Measurements from ENCODE around the gene SLC9A8. TPM values are rescaled to one million over a fixed set of nuclear protein-coding genes. Genes with fewer than 3 reads are reported as not detected.

Gene SLC9A8
- total and polyA plus RNA-seq, 2 of the 8 experiments (the other 6 are each of a cell fraction or from before 2014, with no cell fraction given) = 3.2 to 6.2 TPM

- Histone ChIP-seq H4K20me1 (replicated peaks in 1 of 2; ENCODE audit: control insufficient read depth in 1 of 2, insufficient read depth in 2 of 2, low read length in 2 of 2) (peaks cover 3 to 6% of the 10 kb centered on the region in 2 experiments), H3K23ac (ENCODE audit: insufficient read length) (no peak overlapping the region), H2AFZ (ENCODE audit: low read length) (no peak overlapping the region), H3K4me1 (replicated peaks in 1 of 4; ENCODE audit: control insufficient read depth in 3 of 4, insufficient read depth in 4 of 4, low read length in 3 of 4) (peaks cover 0 to 19% (median 11%) of the 10 kb centered on the region in 4 experiments; a peak in 5 of 7 replicates), H3K9ac (replicated peaks in 1 of 4; ENCODE audit: extremely low read depth in 1 of 4, low read depth in 3 of 4, low read length in 3 of 4) (no peak overlapping the region), H3K79me1 (ENCODE audit: low read depth, low read length) (no peaks in the 10 kb centered on the region), H4K91ac (replicated peaks; ENCODE audit: insufficient read length, low read length) (peak overlapping the region; percentile 29), H3K4me3 (ENCODE audit: extremely low read depth in 1 of 4, insufficient read depth in 2 of 4, low read depth in 3 of 4, low read length in 4 of 4) (no peak overlapping the region), H3K79me2 (ENCODE audit: control insufficient read depth in 1 of 2, insufficient read depth in 2 of 2, low read length in 2 of 2) (no peaks in the 10 kb centered on the region), H2BK15ac (ENCODE audit: low read length) (no peak overlapping the region), H4K5ac (ENCODE audit: insufficient read length, low read depth, low read length) (no peak overlapping the region), H2BK5ac (ENCODE audit: low read depth, low read length) (peak overlapping the region; percentile 80), H3K56ac (replicated peaks; ENCODE audit: insufficient read length, low read depth, low read length) (no peak overlapping the region), H3K4me2 (ENCODE audit: insufficient read depth in 1 of 2, low read depth in 2 of 2, low read length in 2 of 2) (peak overlapping the region in 1 of 2 experiments; percentile 36; a peak in 1 of 4 replicates), H3K36me3 (ENCODE audit: control insufficient read depth in 2 of 4, insufficient read depth in 4 of 4, low read length in 3 of 4) (peaks cover 0 to 10% (median 0%) of the 10 kb centered on the region in 4 experiments; a peak in 2 of 8 replicates), H2BK120ac (replicated peaks; ENCODE audit: low read depth, low read length) (no peak overlapping the region), H3K27ac (ENCODE audit: low read depth, low read length) (no peak overlapping the region), H3K27me3 (replicated peaks in 1 of 4; ENCODE audit: control insufficient read depth in 3 of 4, extremely low read depth in 1 of 4, insufficient read depth in 3 of 4, low read length in 3 of 4) (no peaks in the 10 kb centered on the region), H3K9me3 (ENCODE audit: insufficient read depth in 2 of 2, low read depth in 1 of 2, low read length in 1 of 2) (no peaks in the 10 kb centered on the region), H3K18ac (ENCODE audit: extremely low read depth, low read length) (peak overlapping the region; percentile 27), H2BK20ac (ENCODE audit: low read length) (no peak overlapping the region), H3K4ac (replicated peaks; ENCODE audit: insufficient read length, low read depth, low read length) (no peak overlapping the region), H3K14ac (ENCODE audit: insufficient read length) (no peak overlapping the region), H2AK5ac (ENCODE audit: low read depth, low read length) (no peak overlapping the region), H2BK12ac (ENCODE audit: low read depth, low read length) (0 out of 2 replicates have a peak overlapping the region, but pooled peaks have one; percentile 60), H4K8ac (ENCODE audit: extremely low read depth, insufficient read depth, low read length) (no peak overlapping the region), H3K23me2 (ENCODE audit: low read depth, low read length) (peaks cover 1% of the 10 kb centered on the region; the same call in 1 of the 2 replicates)
- 44% methylated on average over 16 of the region's 18 CpGs; no CpG with 5 or more reads in 1 of the 2 experiments for WGBS, 2 experiments (ENCODE audit: extremely low coverage in 1 of 2, insufficient coverage in 1 of 2, insufficient read length in 1 of 2, insufficient replicate concordance in 2 of 2, low coverage in 1 of 2, low lambda C conversion rate in 2 of 2, missing lambda C conversion rate in 1 of 2)
- FAIRE-seq = peak; percentile 90
- ChIA-PET CTCF (ENCODE audit: partially characterized antibody) (interaction anchor here (0.7 to 12.8 kb wide), 37 partner anchors 16 to 383 kb away, joined by 3 to 199 read pairs (median 4); partner anchors contain the start of gene SPATA2), POLR2A (ENCODE audit: partially characterized antibody) (interaction anchor here (1.4 to 1.6 kb wide), 3 partner anchors 175 to 279 kb away, joined by 4 to 6 read pairs (median 6); partner anchors contain the start of gene B4GALT5)
- peak; percentile 76 to 94 for DNase-seq (ENCODE audit: low read depth in 1 of 2, low spot score in 2 of 2)
- no peak for TF ChIP-seq GTF2F1 (IDR thresholded peaks at IDR 0.05; ENCODE audit: borderline replicate concordance, low read depth, low read length)
- no peak for TF ChIP-seq NANOG (IDR thresholded peaks at IDR 0.05; ENCODE audit: insufficient read depth, low read depth, low read length, poor library complexity, severe bottlenecking)
Measured at GRCh38 chr20:49888212-49889000, 75.8 kb downstream of the SLC9A8 start.

Measured in H1 (cell line).